ENCODE results near the gene PIEZO2. TPM values are rescaled to one million over a fixed set of nuclear protein-coding genes. Genes with fewer than 3 reads are reported as not detected.

PIEZO2 gene
- total RNA-seq, 1 donor from 2014 or later: 212 TPM

DNA sequence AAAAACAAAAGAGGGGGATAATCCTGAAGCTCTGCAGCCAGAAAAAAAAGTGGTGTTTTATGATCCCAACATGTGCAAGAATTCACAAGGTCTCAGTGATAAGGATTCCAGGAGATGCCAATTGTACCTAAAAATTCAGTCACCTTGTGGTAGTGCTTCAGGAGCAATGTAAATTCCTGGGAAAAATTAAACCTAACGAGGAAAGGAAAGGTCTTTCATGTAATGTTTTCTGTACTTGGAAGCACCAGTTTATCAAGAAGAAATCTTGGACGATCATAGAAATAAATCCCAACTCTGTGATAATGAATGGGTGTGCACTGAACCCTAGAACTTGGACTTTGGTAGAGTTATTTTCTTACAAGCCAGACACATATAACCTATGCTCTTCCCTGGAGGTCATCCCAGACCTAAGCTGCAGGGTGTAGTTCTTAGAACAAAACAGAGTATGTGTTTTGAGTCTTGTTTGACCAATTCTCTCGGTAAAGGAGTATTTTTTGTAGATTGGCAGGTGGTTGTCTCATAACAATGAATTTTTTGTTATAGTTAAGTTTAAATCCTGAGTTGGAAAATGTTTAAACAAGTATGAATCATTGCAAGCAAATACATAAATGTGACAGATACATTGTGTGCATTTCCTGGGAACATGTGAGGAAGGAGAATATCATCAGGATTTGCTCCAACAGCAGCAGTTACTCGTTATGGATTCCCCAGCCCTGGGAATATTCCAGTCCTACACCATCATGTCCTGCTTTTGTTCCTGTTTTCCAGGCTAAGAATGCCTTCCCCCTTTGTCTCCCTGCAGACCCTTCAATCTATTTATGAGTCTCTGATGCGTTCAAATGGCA is 399.0 kb downstream of the PIEZO2 start:
- DNase-seq (ENCODE audit: low read depth in 2 of 2): peak; percentile 55 to 88

DNA sequence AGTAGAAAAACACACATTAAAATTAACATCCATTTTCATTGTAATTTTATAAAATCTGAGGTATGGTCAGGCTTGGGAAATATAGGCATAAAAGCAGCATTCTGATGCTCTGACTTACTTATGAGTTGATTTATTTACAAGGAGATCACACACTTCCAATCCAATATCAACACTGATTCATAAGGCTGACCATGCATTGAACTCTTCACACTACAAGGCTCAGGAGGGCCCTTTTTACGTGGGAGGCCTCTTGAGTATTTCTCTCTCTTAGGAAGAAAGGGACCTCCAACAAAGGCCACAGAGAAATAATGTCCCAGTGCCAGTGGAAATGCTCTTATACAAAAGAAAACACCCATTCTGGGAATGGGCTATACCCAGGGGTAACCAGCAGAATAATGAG is 400.7 kb downstream of the PIEZO2 start:
- no peak for DNase-seq (ENCODE audit: low read depth in 2 of 2)

DNA sequence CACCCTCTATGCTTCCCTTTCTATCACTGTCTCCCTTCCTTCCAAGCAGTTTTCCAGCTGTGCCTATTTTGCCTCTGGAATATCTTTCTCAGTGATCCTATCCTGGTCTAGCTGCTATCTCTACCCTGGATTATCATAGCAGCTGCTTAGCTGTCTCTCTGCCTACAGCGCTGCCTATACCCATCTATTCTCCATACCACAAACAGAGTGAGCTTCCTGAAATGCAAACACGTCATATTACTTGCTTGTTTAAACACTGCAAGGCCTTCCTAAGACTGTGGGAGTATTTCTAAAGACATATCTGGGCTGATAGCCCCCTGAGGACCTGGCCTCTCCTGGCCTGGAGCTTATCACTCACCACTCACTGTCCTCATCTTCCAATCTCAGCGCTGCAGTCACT is 403.4 kb downstream of the PIEZO2 start:
- DNase-seq (ENCODE audit: low read depth in 2 of 2): no peak

DNA sequence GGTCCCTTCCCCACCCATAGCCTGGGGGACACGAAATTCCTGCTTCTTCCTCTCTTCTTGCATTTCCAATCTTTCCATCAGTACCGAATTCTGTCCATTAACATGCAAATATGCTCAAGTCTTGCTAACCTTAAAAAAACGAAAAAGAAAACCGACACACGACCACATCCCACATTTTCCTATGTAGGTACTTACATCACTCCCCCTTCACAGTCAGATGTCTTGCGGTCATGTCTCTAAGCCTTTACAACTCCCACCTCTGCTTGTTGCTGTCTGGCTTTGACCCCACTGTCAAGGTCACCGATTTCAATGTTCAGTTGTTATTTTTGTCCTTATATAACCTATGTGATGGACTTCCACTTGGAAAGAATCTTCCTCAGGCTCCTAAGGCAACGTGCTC is 404.1 kb downstream of the PIEZO2 start:
- no peak for DNase-seq (ENCODE audit: low read depth in 2 of 2)

- DNase-seq (ENCODE audit: low read depth in 2 of 2): no peak
Observed at GRCh38 chr18:10743766-10744165, 405.6 kb downstream of the PIEZO2 start.

GRCh38 chr18:10739152-10739551 is 410.2 kb downstream of the PIEZO2 start:
- DNase-seq (ENCODE audit: low read depth in 2 of 2): no peak

- DNase-seq (ENCODE audit: low read depth in 2 of 2): peak in 1 of 2 donors; percentile 11
Observed at GRCh38 chr18:10736984-10737383, 412.4 kb downstream of the PIEZO2 start.

GRCh38 chr18:10732990-10733389 is 416.4 kb downstream of the PIEZO2 start:
- DNase-seq (ENCODE audit: low read depth in 2 of 2): no peak

- no peak for DNase-seq (ENCODE audit: low read depth in 2 of 2)
Observed at GRCh38 chr18:10727477-10727876, 421.9 kb downstream of the PIEZO2 start.

DNA sequence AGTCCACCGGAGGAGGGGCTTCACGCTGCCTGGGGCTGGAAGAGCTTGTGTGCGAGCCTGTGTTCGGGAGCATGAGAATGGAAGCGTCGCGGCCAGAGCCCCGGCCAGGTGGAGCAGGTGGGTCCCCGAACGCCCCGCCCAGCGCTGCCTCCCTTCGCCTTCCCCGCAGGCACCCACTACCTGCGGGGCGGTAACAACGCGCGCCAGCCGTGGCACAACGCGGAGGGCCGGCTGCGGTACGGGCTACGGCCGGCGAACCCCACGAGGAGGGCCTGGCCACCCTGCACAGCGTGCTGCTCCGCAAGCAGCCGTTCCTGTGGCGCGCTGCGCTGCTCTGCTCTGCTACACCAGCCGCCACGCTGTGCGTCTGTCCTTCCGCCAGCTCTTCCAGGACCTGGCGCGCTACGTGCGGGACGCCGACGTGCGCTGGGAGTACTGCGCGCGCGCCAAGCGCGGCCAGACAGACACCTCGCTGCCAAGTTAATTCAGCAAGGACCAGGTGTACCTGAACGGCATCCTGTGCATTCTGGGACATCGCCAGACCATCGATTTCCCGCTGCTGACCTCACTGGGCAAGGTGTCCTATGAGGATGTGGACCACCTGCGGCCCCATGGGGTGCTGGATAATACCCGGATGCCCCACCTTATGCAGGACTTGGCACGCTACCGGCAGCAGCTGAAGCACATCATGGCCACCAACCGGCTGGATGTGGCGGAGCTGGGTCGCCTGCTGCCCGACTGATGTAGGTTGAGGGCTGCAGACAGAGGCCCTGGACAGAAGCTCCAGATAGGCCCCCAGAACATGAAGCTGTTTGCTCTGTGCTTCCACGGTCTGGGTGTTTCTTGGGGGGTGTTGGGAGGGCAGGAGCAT is 422.9 kb downstream of the PIEZO2 start:
- no peak for DNase-seq (ENCODE audit: low read depth in 2 of 2)

GRCh38 chr18:10724666-10725065 is 424.7 kb downstream of the PIEZO2 start:
- DNase-seq (ENCODE audit: low read depth in 2 of 2): no peak

DNA sequence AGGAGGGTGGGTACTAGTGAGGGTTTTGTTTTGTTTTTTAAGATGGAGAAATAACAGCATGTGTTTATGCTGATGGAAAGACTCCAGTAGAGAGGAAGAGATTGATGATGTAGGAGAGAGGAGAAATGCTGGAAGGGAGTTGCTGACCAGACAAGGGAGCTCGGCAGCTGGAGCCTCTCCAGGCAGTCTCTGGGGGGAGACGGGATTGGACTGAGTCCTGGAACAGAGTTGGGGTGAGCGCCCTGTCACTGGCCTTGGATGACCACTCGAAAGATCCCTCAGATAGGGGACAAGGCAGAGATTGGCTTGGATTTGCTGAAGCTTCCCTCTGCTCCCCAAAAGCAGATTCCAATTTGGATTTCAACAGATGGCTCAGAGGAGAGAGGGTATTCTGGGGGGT is 425.9 kb downstream of the PIEZO2 start:
- DNase-seq (ENCODE audit: low read depth in 2 of 2): no peak

DNA sequence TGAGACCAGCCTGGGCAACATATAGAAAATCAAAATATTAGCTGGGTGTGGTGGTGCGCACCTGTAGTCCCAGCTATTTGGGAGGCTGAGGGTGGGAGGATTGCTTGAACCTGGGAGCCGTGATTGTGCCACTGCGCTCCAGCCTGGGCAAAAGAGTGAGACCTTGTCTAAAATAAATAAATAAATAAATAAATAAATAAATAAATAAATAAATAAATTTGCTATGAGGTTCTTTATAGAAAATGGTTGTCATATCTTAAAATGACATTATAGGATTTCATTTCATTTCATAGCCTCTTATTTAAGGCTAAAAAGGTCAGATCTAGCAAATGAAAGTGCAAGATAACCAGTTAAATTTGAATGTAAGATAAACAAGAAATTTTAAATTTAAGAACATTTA is 430.6 kb downstream of the PIEZO2 start:
- no peak for DNase-seq (ENCODE audit: low read depth in 2 of 2)

DNA sequence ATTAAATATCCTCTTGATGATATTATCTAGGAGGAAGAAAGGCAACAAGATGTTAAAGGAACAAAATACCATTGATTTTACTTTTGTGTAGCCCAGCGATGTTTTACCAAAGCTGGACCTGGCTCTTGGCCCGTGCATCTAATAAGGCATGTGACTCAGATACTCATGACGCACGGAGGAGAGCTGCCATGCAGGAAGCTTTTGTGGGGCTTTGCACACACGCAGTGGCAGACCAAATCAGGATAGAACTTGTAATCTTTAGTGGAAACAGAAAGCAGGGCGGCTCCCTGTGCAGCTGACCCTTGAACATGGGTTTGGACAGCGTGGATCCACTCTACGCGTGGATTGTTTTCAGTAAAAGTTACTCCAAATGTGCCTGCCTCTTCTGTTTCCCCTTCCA is 433.6 kb downstream of the PIEZO2 start:
- DNase-seq (ENCODE audit: low read depth in 2 of 2): peak; percentile 78

DNA sequence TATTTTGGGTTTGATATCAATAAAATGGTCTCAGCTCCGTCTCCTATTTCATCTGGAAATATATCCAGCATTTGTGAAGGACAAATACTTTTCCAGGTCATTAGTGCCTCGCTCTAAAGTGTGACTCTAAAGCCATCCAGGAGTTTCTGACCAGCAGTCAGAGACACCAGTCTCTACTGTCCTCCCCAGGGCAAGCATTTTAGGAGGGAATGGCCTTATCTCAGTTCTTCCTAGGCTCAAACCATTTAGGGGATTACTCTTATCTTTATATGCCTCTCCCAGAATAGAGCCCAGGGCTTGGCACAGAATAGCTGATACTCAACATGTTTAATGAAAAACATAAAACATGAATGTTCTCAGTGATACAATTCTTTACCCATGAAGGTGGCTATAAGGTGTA is 436.0 kb downstream of the PIEZO2 start:
- DNase-seq (ENCODE audit: low read depth in 2 of 2): no peak

DNA sequence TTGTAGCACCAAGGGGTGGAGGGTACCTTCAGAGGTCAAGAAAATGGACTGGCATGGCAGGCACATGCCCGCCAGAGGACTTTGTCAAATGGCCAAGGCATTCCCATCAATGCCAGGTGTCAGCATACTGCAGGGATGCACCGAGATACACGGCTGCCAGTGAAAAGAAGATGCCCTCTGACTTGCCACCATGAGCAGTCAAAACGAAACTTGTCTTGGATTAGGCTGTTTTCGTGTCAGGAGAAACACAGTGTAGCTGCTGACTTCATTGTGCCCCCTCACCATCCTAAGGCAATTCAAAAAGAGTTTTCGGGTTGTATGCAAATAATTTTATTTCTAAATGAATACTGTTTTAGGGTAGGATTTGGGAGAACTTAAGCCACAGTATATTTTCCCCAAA is 442.1 kb downstream of the PIEZO2 start:
- DNase-seq (ENCODE audit: low read depth in 2 of 2): no peak

- DNase-seq (ENCODE audit: low read depth in 2 of 2): no peak
Observed at GRCh38 chr18:10705786-10706185, 443.6 kb downstream of the PIEZO2 start.

DNA sequence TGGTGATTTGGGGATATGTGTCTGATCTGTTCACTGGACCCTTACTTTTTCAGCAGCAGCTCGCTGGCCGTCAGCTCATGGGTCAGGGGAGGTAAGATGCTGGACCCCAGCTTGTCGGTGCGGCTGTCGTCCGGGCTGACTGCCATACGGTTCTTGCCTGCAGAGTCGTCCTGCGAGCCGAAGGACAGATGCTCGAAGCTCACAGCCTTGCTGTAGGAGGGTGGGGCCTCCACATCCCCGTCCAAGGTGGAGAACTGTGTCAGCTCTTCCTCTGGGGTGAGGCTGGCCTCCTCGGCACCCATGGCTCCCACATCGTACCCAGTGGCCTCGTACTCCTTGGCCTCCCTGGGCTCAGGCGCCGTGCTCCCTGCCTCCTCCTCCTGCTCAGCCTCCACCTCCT is 444.1 kb downstream of the PIEZO2 start:
- no peak for DNase-seq (ENCODE audit: low read depth in 2 of 2)

DNA sequence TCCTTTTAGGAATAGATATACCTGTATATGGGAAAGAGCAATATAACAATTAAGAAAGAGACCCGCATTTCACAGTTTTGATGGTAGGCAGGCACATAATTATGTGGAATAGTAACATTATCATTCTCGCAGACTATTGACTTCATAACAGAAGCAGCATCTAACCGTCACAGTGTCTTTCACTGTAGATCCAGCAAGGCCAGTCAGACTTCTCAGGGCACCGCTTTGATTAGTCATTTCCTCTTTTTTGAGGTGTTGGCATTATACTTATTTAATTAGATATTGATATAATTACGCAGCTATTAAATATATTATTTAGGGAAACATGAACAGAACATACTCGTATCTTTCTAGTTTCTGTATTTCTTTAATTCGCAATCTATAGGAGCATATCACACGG is 447.2 kb downstream of the PIEZO2 start:
- DNase-seq (ENCODE audit: low read depth in 2 of 2): no peak

- no peak for DNase-seq (ENCODE audit: low read depth in 2 of 2)
Observed at GRCh38 chr18:10690366-10690765, 459.0 kb downstream of the PIEZO2 start.

GRCh38 chr18:10690035-10690329 is 459.4 kb downstream of the PIEZO2 start:
- no peak for DNase-seq (ENCODE audit: low read depth in 2 of 2)

GRCh38 chr18:10689236-10690034 is 459.9 kb downstream of the PIEZO2 start:
- DNase-seq (ENCODE audit: low read depth in 2 of 2): no peak
